ENCODE results near the gene BTBD2. TPM values are rescaled to one million over a fixed set of nuclear protein-coding genes. Genes with fewer than 3 reads are reported as not detected.
A peak's percentile ranks its signal among the peaks of the same experiment; 100 is the strongest.

The BTBD2 gene
- total RNA-seq, 1 donor from 2014 or later = 34.9 TPM

DNA sequence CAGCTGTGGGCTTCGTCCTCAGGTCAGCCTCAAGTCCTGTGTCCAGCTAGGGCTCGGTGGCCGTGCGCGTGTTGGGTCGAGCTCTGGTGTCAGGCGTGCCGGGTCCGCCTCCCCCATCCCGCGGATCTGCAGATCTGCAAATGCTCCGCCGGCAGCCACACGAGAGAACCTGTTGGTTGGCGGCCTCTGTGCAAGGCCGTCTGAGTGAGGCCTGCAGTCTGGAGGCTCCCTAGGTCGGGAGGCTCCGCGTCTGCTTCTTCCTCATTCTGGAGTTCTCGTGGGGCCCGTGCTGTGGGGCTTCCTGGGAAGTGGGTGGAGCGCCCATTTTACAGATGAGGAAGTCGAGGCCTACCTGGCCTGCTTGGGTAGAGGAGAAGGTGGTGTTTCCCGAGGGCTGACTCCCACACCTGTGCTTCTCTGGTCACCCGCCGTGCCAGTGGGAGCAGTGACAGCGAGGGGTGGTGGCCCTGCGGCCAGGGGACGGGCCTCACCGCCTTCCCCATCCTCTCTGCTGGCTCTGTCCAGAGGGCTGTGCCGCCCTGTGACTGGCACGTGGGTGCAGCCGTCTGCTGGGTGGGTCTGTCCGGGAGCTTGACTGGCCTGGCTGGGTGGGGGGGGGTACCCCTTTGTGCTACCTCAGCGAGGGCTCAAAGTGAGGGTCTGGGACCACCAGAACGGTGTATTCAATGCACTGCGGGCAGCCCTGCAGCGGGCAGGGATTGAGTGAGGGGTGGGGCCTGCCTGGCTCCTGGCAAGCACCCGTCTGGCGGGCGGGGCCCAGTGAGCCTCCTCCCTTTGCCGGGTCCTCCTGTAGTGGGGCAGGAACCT is 71.2 kb downstream of the BTBD2 start:
- no peak for DNase-seq (ENCODE audit: low read depth in 2 of 2)

DNA sequence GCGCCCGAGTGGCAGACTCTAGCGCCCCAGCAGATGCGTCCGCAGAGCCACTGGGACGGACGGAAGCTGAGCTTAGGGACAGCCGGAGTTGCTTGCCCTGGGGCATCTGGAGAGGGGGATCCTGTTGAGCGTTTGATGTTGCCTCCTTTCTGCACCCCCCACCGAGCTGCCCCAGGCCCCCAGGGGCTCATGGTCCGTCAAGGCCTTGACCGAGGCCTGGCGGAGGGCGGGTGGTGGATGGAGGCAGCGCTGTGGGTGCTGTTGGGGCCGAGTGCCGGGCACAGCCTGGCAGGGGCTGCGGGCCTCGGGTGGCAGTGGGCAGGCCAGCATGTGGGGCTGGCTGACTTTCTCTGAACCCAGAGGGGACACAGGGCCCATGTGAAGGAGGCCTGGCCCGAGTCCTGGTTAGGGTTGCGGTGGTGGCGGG is 71.8 kb downstream of the BTBD2 start:
- no peak for DNase-seq (ENCODE audit: low read depth in 2 of 2)

DNA sequence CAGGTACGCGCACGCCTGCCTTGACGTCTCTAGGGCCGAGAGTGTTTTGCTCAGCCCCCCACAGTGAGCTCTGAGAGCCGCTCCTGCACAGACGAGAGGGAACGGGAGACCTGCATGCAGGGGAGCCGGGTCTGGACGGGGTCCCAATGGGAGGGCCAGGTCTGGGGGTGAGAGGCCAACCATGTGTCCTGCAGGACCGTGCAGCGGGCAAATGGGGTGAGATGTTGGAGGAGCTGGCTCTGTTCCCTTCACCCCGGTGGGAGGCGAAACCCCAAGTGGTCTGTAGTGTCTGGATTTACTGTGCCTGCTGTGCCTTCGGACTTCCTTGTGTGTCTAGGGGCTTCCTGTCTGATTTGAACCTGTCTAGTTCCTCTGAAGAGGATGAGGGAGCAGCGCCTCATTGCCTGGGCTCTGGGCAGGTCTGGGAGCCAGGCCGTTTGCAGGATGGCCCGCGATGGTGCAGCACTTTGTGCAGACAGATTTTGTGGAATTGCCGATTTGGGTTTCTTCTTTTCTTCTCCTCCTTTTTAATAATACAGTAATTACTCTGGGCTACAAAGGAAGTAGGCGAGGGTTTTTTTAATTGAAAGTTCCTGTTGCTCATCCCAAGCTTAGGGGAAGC is 72.5 kb downstream of the BTBD2 start:
- peak in 1 of 2 donors; percentile 37 for DNase-seq (ENCODE audit: low read depth in 2 of 2)

DNA sequence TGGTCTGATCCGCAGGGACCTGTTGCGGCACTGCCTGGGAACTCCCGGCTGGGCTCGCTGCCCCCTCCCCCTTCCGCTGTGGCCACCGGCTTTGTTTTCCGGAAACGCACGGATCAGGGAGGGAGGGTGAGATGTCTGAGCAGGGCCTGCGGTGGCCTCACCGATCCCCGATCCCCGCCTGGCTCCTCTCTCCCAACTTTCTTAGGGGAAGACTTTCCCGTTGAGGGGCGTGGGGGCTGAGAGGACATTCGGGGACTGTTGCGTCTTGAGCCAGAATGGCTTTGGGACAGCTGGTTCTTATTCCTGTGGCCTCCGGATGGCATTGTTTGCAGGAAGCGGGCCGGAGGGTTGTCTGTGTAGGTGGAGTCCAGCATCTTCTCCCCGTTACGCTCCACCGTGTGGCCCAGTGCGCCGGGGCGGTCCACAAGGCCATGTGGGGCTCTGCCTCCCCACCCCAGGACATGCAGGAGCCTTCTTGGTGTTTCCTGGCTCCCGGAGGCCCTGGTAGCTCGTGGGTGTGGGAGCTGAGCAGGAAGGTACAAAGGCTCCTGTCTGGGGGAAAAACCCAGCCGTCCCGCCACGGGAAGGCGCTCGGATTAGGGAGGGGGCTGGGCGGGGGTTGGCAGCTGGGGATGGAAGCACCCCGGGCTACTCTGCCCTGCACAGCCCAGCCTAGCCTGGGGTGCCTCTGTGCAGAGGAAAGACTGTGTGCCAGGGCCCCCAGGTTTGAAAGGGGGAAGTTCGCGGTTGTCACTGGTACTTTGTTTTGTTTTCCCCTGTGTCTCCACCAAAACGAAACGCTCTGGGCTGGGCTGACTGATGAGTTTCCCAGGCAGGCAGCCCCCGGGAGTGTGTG is 73.2 kb downstream of the BTBD2 start:
- DNase-seq (ENCODE audit: low read depth in 2 of 2) = peak; percentile 79 to 82

DNA sequence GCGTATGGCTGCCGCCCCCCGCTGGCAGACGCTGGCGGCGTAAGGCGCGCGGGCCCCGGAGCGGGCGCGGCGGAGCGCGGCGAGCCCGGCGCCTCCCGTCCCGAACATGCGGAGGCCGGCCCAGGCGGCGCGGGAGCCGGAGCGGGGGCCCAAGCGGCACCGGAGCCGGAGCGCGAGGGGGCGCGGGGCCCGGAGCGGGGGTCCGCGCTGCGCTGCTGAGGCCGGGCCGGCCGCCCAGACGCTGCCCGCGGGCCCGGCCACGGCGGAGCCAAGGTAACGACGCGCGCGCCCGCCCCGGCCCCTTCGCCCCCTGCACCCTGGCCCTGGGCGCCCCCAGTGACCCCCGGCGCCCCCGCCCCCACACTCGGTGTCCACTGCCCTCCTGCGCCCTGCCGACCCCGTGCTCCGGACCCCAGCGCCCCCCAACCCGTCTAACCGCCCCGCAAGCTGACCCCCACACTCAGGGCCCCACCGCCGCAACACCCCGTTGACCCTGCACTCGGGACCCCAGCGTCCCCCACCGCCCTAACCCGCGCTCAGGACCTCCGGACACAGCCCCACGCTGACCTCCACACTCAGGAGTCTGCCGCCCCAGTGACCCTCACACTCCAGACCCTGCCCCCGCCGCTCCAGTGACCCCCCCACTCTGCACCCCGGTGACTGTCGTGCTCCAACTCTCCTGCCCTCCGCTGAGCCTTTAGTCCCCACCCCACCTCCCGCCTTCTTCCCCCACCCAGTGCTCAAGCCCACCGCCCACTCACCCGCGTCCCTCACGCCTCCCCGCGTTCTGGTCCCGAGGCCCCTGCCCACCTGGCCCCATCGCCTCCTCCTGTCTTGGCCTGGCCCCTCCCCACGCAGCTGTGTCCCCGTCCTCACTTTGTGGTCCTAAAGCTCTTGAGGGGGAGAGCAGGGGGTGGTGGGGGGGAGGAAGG is 74.1 kb downstream of the BTBD2 start, which contains the start of gene CSNK1G2:
CSNK1G2 (plus strand) TSS at position 27 of the 932 bp plus-strand sequence. CDS start 28,601 bp downstream, outside the sequence.
- no peak for DNase-seq (ENCODE audit: low read depth in 2 of 2)

DNA sequence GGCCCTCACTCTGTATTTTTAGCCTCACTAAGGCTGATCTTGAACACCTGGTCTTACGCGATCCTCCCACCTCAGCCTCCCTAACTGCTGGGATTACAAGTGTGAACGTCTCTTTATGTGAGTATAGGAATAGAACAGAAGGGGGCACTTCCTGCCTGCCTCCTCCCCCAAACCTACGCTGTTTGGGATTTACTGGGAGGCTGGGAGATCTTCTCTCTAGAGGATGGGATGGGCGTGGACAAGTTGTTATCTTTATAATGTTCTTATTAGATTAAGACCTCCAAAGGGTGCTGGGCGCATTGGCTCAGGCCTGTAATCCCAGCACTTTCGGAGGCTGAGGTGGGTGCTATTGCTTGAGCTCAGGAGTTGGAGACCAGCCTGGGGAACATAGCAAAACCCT is 77.4 kb downstream of the BTBD2 start:
- DNase-seq (ENCODE audit: low read depth in 2 of 2) = no peak

DNA sequence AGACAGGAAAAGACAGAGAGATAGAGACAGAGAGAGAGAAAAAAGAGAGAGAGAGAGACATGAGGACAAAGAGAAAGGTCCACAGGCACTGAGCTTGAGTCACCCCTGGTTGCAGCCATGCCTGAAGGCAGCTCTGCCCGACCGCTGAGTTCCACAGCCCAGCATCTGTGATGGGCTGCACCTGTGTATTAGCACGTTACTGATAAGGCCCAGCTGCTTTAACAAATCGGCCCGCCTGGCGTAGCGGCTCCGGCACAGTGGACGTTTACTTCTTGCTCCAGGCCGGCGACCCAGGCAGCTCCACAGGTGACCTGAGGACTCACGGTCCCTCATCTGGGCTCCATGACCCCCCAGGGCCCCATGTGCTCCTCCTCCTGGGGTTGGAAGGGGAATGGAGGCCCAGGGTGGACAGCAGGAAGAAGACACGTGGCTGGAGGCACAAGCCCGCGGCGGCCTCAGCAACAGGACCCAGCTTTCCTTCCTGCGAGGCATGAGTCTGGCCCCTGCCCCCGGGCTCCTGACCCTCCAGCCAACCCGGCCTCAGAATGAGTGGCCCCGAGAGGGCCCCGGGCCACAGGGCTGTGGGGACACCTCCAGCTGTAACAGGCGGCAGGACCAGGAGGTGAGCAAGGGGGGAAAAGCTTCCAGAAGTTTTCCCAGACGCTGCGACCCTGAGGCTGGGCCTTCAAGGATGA is 78.5 kb downstream of the BTBD2 start:
- no peak for DNase-seq (ENCODE audit: low read depth in 2 of 2)

DNA sequence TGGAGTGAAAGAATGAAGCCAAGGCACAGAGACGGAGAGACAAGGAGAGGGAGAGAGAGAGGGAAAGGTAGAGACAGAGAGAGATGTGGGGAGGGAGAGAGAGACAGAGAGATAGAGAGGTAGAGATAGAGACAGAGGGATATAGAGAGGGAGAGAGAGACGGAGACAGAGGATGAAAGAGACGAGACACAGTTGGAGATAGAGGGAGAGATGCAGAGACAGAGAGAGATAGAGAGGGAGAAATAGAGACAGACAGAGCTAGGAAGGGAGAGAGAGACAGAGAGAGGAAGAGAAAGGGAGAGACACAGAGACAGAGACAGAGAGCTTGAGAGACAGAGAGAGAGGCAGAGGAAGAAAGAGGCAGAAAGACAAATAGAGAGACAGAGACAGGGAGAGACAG is 79.1 kb downstream of the BTBD2 start:
- DNase-seq (ENCODE audit: low read depth in 2 of 2) = no peak

DNA sequence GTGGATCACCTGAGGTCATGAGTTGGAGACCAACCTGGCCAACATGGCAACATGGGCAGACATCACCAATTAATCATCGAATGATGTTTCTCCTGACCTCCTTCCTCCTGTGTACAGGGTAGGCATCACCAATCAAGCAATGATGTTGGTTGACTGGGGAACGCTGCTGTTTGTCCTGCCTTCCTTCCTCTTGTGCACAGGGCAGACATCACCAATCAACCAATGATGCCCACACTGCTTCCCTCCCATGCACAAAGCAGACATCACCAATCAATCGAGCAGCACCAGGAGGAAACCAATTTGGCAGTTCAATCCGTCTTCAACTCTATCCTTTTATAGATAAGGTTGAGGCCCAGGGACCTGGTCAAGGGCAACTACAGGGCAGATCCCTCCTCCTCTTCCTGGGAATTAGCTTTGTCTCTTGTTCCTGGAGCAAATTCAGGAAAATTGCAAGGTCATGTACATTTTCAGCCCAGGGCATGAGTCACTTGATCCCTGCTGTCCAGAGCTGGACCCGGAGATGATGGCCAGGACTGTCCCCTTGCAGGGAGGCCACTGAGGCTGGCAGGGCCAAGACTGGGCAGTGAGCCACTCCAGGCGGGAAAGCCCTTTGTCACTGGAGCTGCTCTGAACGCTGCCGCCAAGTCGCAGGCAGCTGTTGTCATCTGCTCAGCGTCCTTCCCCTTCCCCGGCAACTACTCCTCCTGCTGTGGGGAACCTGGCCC is 79.9 kb downstream of the BTBD2 start:
- DNase-seq (ENCODE audit: low read depth in 2 of 2) = peak; percentile 56 to 76

Other genes with a start within 250 kb of the BTBD2 start
- gene ATP8B3, start 203.4 kb downstream of the BTBD2 start, total RNA-seq = 0.20 and 0.65 TPM in 2 replicates
- 4.4 and 6.9 TPM in 2 replicates for gene REXO1, start 167.2 kb downstream of the BTBD2 start, total RNA-seq
- 3.7 and 5.6 TPM in 2 replicates for gene KLF16, start 152.1 kb downstream of the BTBD2 start, total RNA-seq
- 82.4 and 102 TPM in 2 replicates for gene ABHD17A, start 130.2 kb downstream of the BTBD2 start, total RNA-seq
- 1.3 and 3.0 TPM in 2 replicates for gene ADAT3, start 110.3 kb downstream of the BTBD2 start, total RNA-seq
- 19.0 and 26.6 TPM in 2 replicates for gene SCAMP4, start 110.3 kb downstream of the BTBD2 start, total RNA-seq
- gene CSNK1G2, start 74.5 kb downstream of the BTBD2 start, total RNA-seq = 45.3 and 56.5 TPM in 2 replicates
- gene MKNK2, start 35.5 kb upstream of the BTBD2 start, total RNA-seq = 80.9 and 102 TPM in 2 replicates
- gene MOB3A, start 80.6 kb upstream of the BTBD2 start, total RNA-seq = 12.6 and 13.1 TPM in 2 replicates
- gene IZUMO4, start 81.2 kb upstream of the BTBD2 start, total RNA-seq = 0.60 and 0.65 TPM in 2 replicates
- gene AP3D1, start 135.9 kb upstream of the BTBD2 start, total RNA-seq = 57.5 and 63.3 TPM in 2 replicates
- 2.4 and 3.6 TPM in 2 replicates for gene DOT1L, start 148.2 kb upstream of the BTBD2 start, total RNA-seq
- 51.4 and 75.8 TPM in 2 replicates for gene PLEKHJ1, start 220.6 kb upstream of the BTBD2 start, total RNA-seq
- 41.8 and 56.5 TPM in 2 replicates for gene SF3A2, start 221.1 kb upstream of the BTBD2 start, total RNA-seq
- gene AMH, start 233.6 kb upstream of the BTBD2 start, total RNA-seq = 0.65 and 3.6 TPM in 2 replicates
- gene JSRP1, start 240.7 kb upstream of the BTBD2 start, total RNA-seq = 0.22 TPM in 1 of 2 replicates, not detected in the other

Data from lung microvascular endothelial cell (primary cell).